GM21367 (cell line): ENCODE results near the gene POFUT1.
"Not testable (repeated sequence)": the region's sequence is repeated elsewhere in the genome, so short reads cannot be mapped to it uniquely, and the experiment has no call there.

Experiments used
- ATAC-seq: cut with Tn5 transposase; IDR thresholded peaks from one replicate; pipeline ENCODE4 v1.9.1; 2021; ENCODE audit not compliant: unreplicated experiment

The POFUT1 gene

GRCh38 chr20:32232326-32232886 lies 24.7 kb downstream of the POFUT1 start:
- no peak for ATAC-seq

- no peak for ATAC-seq
Measured at GRCh38 chr20:32233286-32233685, 25.6 kb downstream of the POFUT1 start.

GRCh38 chr20:32234135-32234808 lies 26.6 kb downstream of the POFUT1 start:
- no peak for ATAC-seq

- no peak for ATAC-seq
Measured at GRCh38 chr20:32235331-32236047, 27.8 kb downstream of the POFUT1 start.

GRCh38 chr20:32236048-32236533 lies 28.4 kb downstream of the POFUT1 start:
- no peak for ATAC-seq

GRCh38 chr20:32236819-32237218 lies 29.1 kb downstream of the POFUT1 start:
- ATAC-seq: no peak

- ATAC-seq: no peak
Measured at GRCh38 chr20:32237419-32237818, 29.7 kb downstream of the POFUT1 start.

GRCh38 chr20:32238483-32239425 lies 31.1 kb downstream of the POFUT1 start:
- no peak for ATAC-seq

GRCh38 chr20:32240205-32240604 lies 32.5 kb downstream of the POFUT1 start:
- ATAC-seq: no peak

GRCh38 chr20:32241807-32242206 lies 34.1 kb downstream of the POFUT1 start:
- no peak for ATAC-seq

GRCh38 chr20:32244150-32244823 lies 36.6 kb downstream of the POFUT1 start:
- ATAC-seq: no peak

- ATAC-seq: no peak
Measured at GRCh38 chr20:32244959-32245358, 37.3 kb downstream of the POFUT1 start.

- ATAC-seq: not testable (repeated sequence)
Measured at GRCh38 chr20:32246208-32246607, 38.5 kb downstream of the POFUT1 start.

- no peak for ATAC-seq
Measured at GRCh38 chr20:32248043-32248442, 40.4 kb downstream of the POFUT1 start.

- ATAC-seq: no peak
Measured at GRCh38 chr20:32249030-32249738, 41.5 kb downstream of the POFUT1 start.

- ATAC-seq: no peak
Measured at GRCh38 chr20:32251470-32251869, 43.8 kb downstream of the POFUT1 start.

GRCh38 chr20:32252189-32252588 lies 44.5 kb downstream of the POFUT1 start:
- no peak for ATAC-seq

GRCh38 chr20:32260973-32261372 lies 53.3 kb downstream of the POFUT1 start:
- ATAC-seq: not testable (repeated sequence)

GRCh38 chr20:32261644-32262043 lies 54.0 kb downstream of the POFUT1 start:
- no peak for ATAC-seq
